Gastroesophageal sphincter (tissue), 3 donors: ENCODE data around the gene SCIMP.

ENCODE experiments used
- CTCF ChIP-seq, 4 experiments: fragments of 200-600 bp in 2 of 4; fragments of 450-650 bp in 2 of 4; sonication (generic) in 1 of 4; IDR thresholded peaks; one replicate each; pipeline ENCODE4 v1.5.1; 2017 to 2019; ENCODE audit warnings: antibody characterized with exemption in 4 of 4, mild to moderate bottlenecking in 2 of 4, moderate library complexity in 2 of 4
- EP300 ChIP-seq: sonication (generic); formaldehyde crosslinking; IDR thresholded peaks from one replicate; pipeline ENCODE4 v1.6.1; 2017; ENCODE audit warnings: antibody characterized with exemption, mild to moderate bottlenecking
- POLR2A ChIP-seq, 2 donors: fragments of 450-650 bp; IDR thresholded peaks; one replicate each; pipeline ENCODE4 v1.6.1; 2017; ENCODE audit warnings: antibody characterized with exemption in 2 of 2, mild to moderate bottlenecking in 2 of 2, moderate library complexity in 1 of 2
- POLR2AphosphoS5 ChIP-seq: sonication (generic); formaldehyde crosslinking; IDR thresholded peaks from one replicate; pipeline ENCODE4 v1.6.1; 2017; ENCODE audit warnings: antibody characterized with exemption

- TF ChIP-seq CTCF (IDR thresholded peaks at IDR 0.05) (no peak), EP300 (no peak), POLR2A (IDR thresholded peaks at IDR 0.05) (no peak), POLR2AphosphoS5 (no peak)
These were observed 48.1 kb upstream of the SCIMP start for GRCh38 chr17:5282642-5283217.
